NCI-H2171 (cell line): ENCODE measurements around the gene CHERP.
"Not testable (repeated sequence)": the region's sequence is repeated elsewhere in the genome, so short reads cannot be mapped to it uniquely, and the experiment has no call there.

Experiments used
- DNase-seq: peaks from one replicate; lab custom pipeline; 2025; lab: John Stamatoyannopoulos, UW

The CHERP gene

GRCh38 chr19:16520074-16520973, 21.9 kb downstream of the CHERP start:
- no peak for DNase-seq

GRCh38 chr19:16519230-16519687, 23.0 kb downstream of the CHERP start:
- DNase-seq: no peak

GRCh38 chr19:16518483-16519229, 23.6 kb downstream of the CHERP start:
- no peak for DNase-seq

GRCh38 chr19:16518061-16518460, 24.2 kb downstream of the CHERP start:
- no peak for DNase-seq

GRCh38 chr19:16516923-16517610, 25.2 kb downstream of the CHERP start:
- DNase-seq: no peak

GRCh38 chr19:16516381-16516780, 25.9 kb downstream of the CHERP start:
- DNase-seq: no peak

- DNase-seq: no peak
Measured at GRCh38 chr19:16514383-16515019, 27.7 kb downstream of the CHERP start.

- not testable (repeated sequence) for DNase-seq
Measured at GRCh38 chr19:16512611-16513010, 29.6 kb downstream of the CHERP start.

- DNase-seq: no peak
Measured at GRCh38 chr19:16509141-16510061, 32.8 kb downstream of the CHERP start.

GRCh38 chr19:16508546-16508945, 33.7 kb downstream of the CHERP start:
- no peak for DNase-seq

GRCh38 chr19:16506961-16507360, 35.3 kb downstream of the CHERP start:
- DNase-seq: no peak

- not testable (repeated sequence) for DNase-seq
Measured at GRCh38 chr19:16506161-16506560, 36.1 kb downstream of the CHERP start.

GRCh38 chr19:16504271-16504670, 38.0 kb downstream of the CHERP start:
- DNase-seq: no peak

GRCh38 chr19:16497837-16498236, 44.4 kb downstream of the CHERP start:
- no peak for DNase-seq

GRCh38 chr19:16497042-16497441, 45.2 kb downstream of the CHERP start:
- DNase-seq: no peak

GRCh38 chr19:16496613-16496983, 45.6 kb downstream of the CHERP start:
- no peak for DNase-seq

GRCh38 chr19:16495982-16496612, 46.1 kb downstream of the CHERP start, which contains the start of the genes C19orf44 and CALR3:
C19orf44 (plus strand) TSS chr19:16496394; CDS start chr19:16500793, 4,399 bp downstream.
CALR3 (minus strand) TSS chr19:16496167; CDS start chr19:16496129, 38 bp downstream.
- DNase-seq: peak; percentile 98

- not testable (repeated sequence) for DNase-seq
Measured at GRCh38 chr19:16486476-16486875, 55.8 kb downstream of the CHERP start.

GRCh38 chr19:16482745-16483144, 59.5 kb downstream of the CHERP start:
- no peak for DNase-seq

GRCh38 chr19:16477311-16477710, 64.9 kb downstream of the CHERP start:
- no peak for DNase-seq
